Endothelial cell of umbilical vein (primary cell): ENCODE results near the gene MYOF. TPM values are rescaled to one million over a fixed set of nuclear protein-coding genes. Genes with fewer than 3 reads are reported as not detected.

ENCODE experiments used
- BruUV-seq: library from RNA; stranded (reverse); fragments of 400-500 nt; replicated peaks from 2 replicates; lab custom pipeline; 2021; lab: Mats Ljungman, UMichigan
- CTCF ChIA-PET: fragments of 300-600, 350-600 bp; sonication (Branson Sonifier 250); formaldehyde crosslinking; loops from one replicate; lab custom pipeline; 2021; ENCODE audit warnings: antibody characterized with exemption, inconsistent platforms; lab: Charles Lee
- POLR2A ChIA-PET: fragments of 300-600, 350-600 bp; sonication (Branson Sonifier 250); formaldehyde crosslinking; loops from one replicate; lab custom pipeline; 2021; ENCODE audit warnings: antibody characterized with exemption, inconsistent platforms; lab: Charles Lee
- DNase-seq: peaks from one replicate; pipeline ENCODE4 v3.0.0-alpha.2; 2011; ENCODE audit warnings: low read depth, low spot score
- FAIRE-seq: peaks from 2 replicates; lab custom pipeline; 2011; peaks lifted over from hg19 to GRCh38; lab: Jason Lieb, UNC
- H2AFZ ChIP-seq: 2 replicates; pipeline ENCODE4 v1.6.0; 2012; ENCODE audit warnings: low read depth, low read length, control low read depth, inconsistent platforms
- H3K27ac ChIP-seq: 2 replicates; pipeline ENCODE4 v1.5.1; 2011; ENCODE audit warnings: low read depth, mild to moderate bottlenecking, control low read depth, low read length, moderate library complexity; ENCODE audit not compliant: insufficient read depth
- H3K27me3 ChIP-seq, 2 experiments: 2 replicates each; pipeline versions ENCODE4 v1.6.0 to v1.6.1; 2011; ENCODE audit warnings: low read length in 2 of 2, mixed read lengths in 1 of 2; ENCODE audit not compliant: control insufficient read depth in 2 of 2, insufficient read depth in 2 of 2
- H3K36me3 ChIP-seq, 2 experiments: 2 replicates in 1 of 2; 3 replicates in 1 of 2; pipeline ENCODE4 v1.5.1; 2011; ENCODE audit warnings: low read length in 2 of 2, mild to moderate bottlenecking in 1 of 2, moderate library complexity in 1 of 2; ENCODE audit not compliant: control insufficient read depth in 2 of 2, insufficient read depth in 2 of 2; ENCODE audit errors: extremely low read depth in 1 of 2
- H3K4me1 ChIP-seq: 3 replicates; pipeline ENCODE4 v1.5.1; 2011; ENCODE audit warnings: mild to moderate bottlenecking, low read length; ENCODE audit not compliant: control insufficient read depth, insufficient read depth; ENCODE audit errors: extremely low read depth
- H3K4me2 ChIP-seq: 2 replicates; pipeline ENCODE4 v1.6.1; 2011; ENCODE audit warnings: low read length, control low read depth, mixed read lengths; ENCODE audit not compliant: insufficient read depth
- H3K4me3 ChIP-seq, 3 experiments: fragments of 200-600 bp in 1 of 3; sonication (generic), shearing (Covaris generic) in 1 of 3; replicated peaks in 1 of 3; 2 replicates each; pipeline ENCODE4 v1.5.1; 2011 to 2016; ENCODE audit warnings: control low read depth in 3 of 3, low read length in 3 of 3, mild to moderate bottlenecking in 2 of 3, inconsistent platforms in 1 of 3, low read depth in 1 of 3, moderate library complexity in 1 of 3; ENCODE audit not compliant: insufficient read depth in 1 of 3
- H3K79me2 ChIP-seq: 2 replicates; pipeline ENCODE4 v1.6.0; 2012; ENCODE audit warnings: low read length, inconsistent platforms; ENCODE audit not compliant: control insufficient read depth, insufficient read depth
- H3K9ac ChIP-seq: replicated peaks from 2 replicates; pipeline ENCODE3; 2011; ENCODE audit warnings: low read length, control low read depth; ENCODE audit not compliant: insufficient read depth; ENCODE audit errors: extremely low read depth
- H3K9me1 ChIP-seq: replicated peaks from 3 replicates; pipeline ENCODE4 v1.6.0; 2011; ENCODE audit warnings: mild to moderate bottlenecking, low read length; ENCODE audit not compliant: control insufficient read depth, insufficient read depth; ENCODE audit errors: extremely low read depth
- H3K9me3 ChIP-seq: replicated peaks from 2 replicates; pipeline ENCODE4 v1.5.1; 2012; ENCODE audit warnings: low read length, inconsistent platforms; ENCODE audit not compliant: control insufficient read depth, insufficient read depth
- H4K20me1 ChIP-seq: replicated peaks from 2 replicates; pipeline ENCODE3; 2011; ENCODE audit warnings: mild to moderate bottlenecking, low read length; ENCODE audit not compliant: control insufficient read depth, insufficient read depth; ENCODE audit errors: extremely low read depth
- CTCF ChIP-seq, 2 donors: IDR thresholded peaks; 1 replicate in 1 of 2; 2 replicates in 1 of 2; pipeline ENCODE4 v1.5.1; 2011; ENCODE audit warnings: low read length in 2 of 2, mild to moderate bottlenecking in 2 of 2, moderate library complexity in 2 of 2, control low read depth in 1 of 2, inconsistent platforms in 1 of 2, low read depth in 1 of 2; ENCODE audit not compliant: insufficient read depth in 1 of 2; ENCODE audit errors: extremely low read depth in 1 of 2
- EZH2 ChIP-seq: IDR thresholded peaks from 2 replicates; pipeline ENCODE4 v1.6.1; 2012; ENCODE audit warnings: borderline replicate concordance, low read depth, mild to moderate bottlenecking, moderate library complexity, low read length, inconsistent platforms; ENCODE audit not compliant: severe bottlenecking
- FOS ChIP-seq: IDR thresholded peaks from 2 replicates; pipeline ENCODE4 v1.6.1; 2011; ENCODE audit warnings: mild to moderate bottlenecking, low read length, moderate library complexity, borderline replicate concordance; ENCODE audit not compliant: insufficient read depth
- GATA2 ChIP-seq: IDR thresholded peaks from 2 replicates; pipeline ENCODE4 v1.7.0; 2011; ENCODE audit warnings: low read depth, mild to moderate bottlenecking, moderate library complexity, mixed read lengths, low read length; ENCODE audit not compliant: insufficient read length, insufficient read depth
- JUN ChIP-seq: IDR thresholded peaks from 2 replicates; pipeline ENCODE4 v1.6.1; 2011; ENCODE audit warnings: borderline replicate concordance, low read depth; ENCODE audit not compliant: insufficient read length, insufficient read depth
- MAX ChIP-seq: IDR thresholded peaks from 2 replicates; pipeline ENCODE4 v1.6.1; 2011; ENCODE audit not compliant: insufficient read depth, insufficient read length
- MYC ChIP-seq: IDR thresholded peaks from one replicate; pipeline ENCODE4 v1.6.1; 2011; ENCODE audit warnings: mild to moderate bottlenecking, low read depth, low read length
- POLR2A ChIP-seq: IDR thresholded peaks from 2 replicates; pipeline ENCODE4 v1.6.1; 2012; ENCODE audit warnings: low read depth, mild to moderate bottlenecking, control low read depth, low read length
- POLR2AphosphoS5 ChIP-seq: IDR thresholded peaks from 2 replicates; pipeline ENCODE4 v1.6.1; 2012; ENCODE audit warnings: low read depth, mild to moderate bottlenecking, control low read depth, low read length, moderate library complexity; ENCODE audit not compliant: insufficient read depth
- dilution Hi-C: fragments of 300-500 bp; cut with MboI; formaldehyde crosslinking; loops from one replicate; pipeline ENCODE4 v1.15.0; 2019; ENCODE audit warnings: low sequenced_read_pairs; ENCODE audit not compliant: extremely low pct_ligation_motif_present
- intact Hi-C: fragments of 100-400 bp; cut with micrococcal nuclease; formaldehyde crosslinking; loops from one replicate; pipeline ENCODE4 v1.10.0; 2022
- polyA plus RNA-seq, 4 experiments: library from polyadenylated mRNA; depleted of rRNA in 3 of 4; stranded (reverse) in 3 of 4; unstranded in 1 of 4; fragments of >200 nt; gene quantifications; 2 replicates each; pipeline versions ENCODE4 v1.2.1 to v1.2.3, GENCODE V29; 2011 to 2012; ENCODE audit warnings: missing spikeins in 1 of 4
- total RNA-seq: library from RNA; stranded (reverse); gene quantifications from 2 replicates; pipeline ENCODE4 v1.2.3, GENCODE V29; 2021

MYOF gene
- total and polyA plus RNA-seq, 2 donors (not counting 3 experiments of a cell fraction or from before 2014, with no cell fraction given) = 98.4 to 379 TPM

DNA sequence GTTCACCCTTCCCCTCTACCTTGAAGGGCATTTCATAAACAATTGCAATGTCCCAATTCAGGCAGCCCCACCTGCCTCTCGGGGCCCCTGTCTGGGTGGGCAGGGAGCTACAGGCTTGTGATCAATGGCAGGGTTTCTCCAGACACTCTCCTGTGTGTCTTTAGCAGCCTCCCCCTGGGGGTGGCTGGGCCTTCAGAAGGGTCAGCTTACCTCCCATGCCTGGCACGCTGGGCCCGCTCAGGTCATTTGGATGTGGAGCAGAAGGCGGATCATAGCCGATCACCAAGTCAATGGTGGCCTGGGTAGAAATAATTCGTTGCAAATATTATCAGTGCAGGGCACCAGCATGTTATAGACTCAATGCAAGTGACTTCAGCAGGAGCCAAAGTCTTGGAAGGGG is 56.3 kb downstream of the MYOF start:
- Histone ChIP-seq H4K20me1 (no peaks in the 10 kb centered on the region), H3K4me2 (no peak overlapping the region), H3K9ac (no peak overlapping the region), H3K9me1 (no peaks in the 10 kb centered on the region), H3K4me1 (peaks cover 19% of the 10 kb centered on the region), H3K4me3 (no peak overlapping the region), H3K27ac (no peak overlapping the region), H3K9me3 (no peaks in the 10 kb centered on the region), H3K36me3 (peaks cover 12 to 22% of the 10 kb centered on the region in 2 experiments), H3K27me3 (no peaks in the 10 kb centered on the region), H2AFZ (no peak overlapping the region), H3K79me2 (peaks cover 62% of the 10 kb centered on the region)
- FAIRE-seq = no peak
- POLR2A ChIA-PET = interaction anchor here (0.7 kb wide), 1 partner anchor 16 kb away, joined by 3 read pairs; no protein-coding TSS in a partner anchor
- CTCF ChIA-PET = interaction anchor here (1.5 to 1.7 kb wide), 2 partner anchors 11 to 56 kb away, joined by 6 to 8 read pairs; partner anchors contain the start of gene MYOF
- no peak for DNase-seq
- intact Hi-C loops (no loop called here), dilution Hi-C loops (no loop called here)
- no TSS peak for BruUV-seq
- no peak for TF ChIP-seq GATA2
- no peak for TF ChIP-seq JUN
- no peak for TF ChIP-seq MAX
- TF ChIP-seq POLR2AphosphoS5 = no peak
- no peak for TF ChIP-seq FOS
- no peak for TF ChIP-seq POLR2A
- TF ChIP-seq EZH2 = no peak
- TF ChIP-seq MYC = no peak
- TF ChIP-seq CTCF (IDR thresholded peaks at IDR 0.05; ENCODE audit: extremely low read depth in 1 of 2, insufficient read depth in 1 of 2, low read depth in 1 of 2, low read length in 2 of 2) = no peak
